CD4-positive, alpha-beta T cell (primary cell): ENCODE data around the gene ASTN1. TPM values are rescaled to one million over a fixed set of nuclear protein-coding genes. Genes with fewer than 3 reads are reported as not detected.

Source experiments
- ATAC-seq: fragments of 200-7000 bp; cut with Tn5 transposase; one replicate; pipeline ENCODE4 v1.10.0; 2022; ENCODE audit warnings: mild to moderate bottlenecking; ENCODE audit not compliant: poor library complexity
- CTCF ChIA-PET: fragments of 350-600 bp; sonication (Branson Sonifier 250); formaldehyde crosslinking; loops from one replicate; lab custom pipeline; 2021; ENCODE audit warnings: antibody characterized with exemption, inconsistent platforms; lab: Charles Lee
- POLR2A ChIA-PET: fragments of 350-600 bp; sonication (Branson Sonifier 250); formaldehyde crosslinking; loops from one replicate; lab custom pipeline; 2021; ENCODE audit warnings: antibody characterized with exemption, inconsistent platforms; lab: Charles Lee
- DNase-seq, 14 experiments: peaks; one replicate each; pipeline ENCODE4 v3.0.0-alpha.2; 2013 to 2020; ENCODE audit warnings: mixed read lengths in 2 of 14
- H3K27ac ChIP-seq, 2 donors: one replicate each; pipeline versions ENCODE4 v1.5.1 to v1.7.0; 2013; ENCODE audit warnings: low read length in 2 of 2, low read depth in 1 of 2, mild to moderate bottlenecking in 1 of 2
- H3K27me3 ChIP-seq, 2 experiments: 1 replicate in 1 of 2; 2 replicates in 1 of 2; pipeline versions ENCODE4 v1.6.1 to v1.7.0; 2013; ENCODE audit warnings: low read length in 2 of 2, control low read depth in 1 of 2, mild to moderate bottlenecking in 1 of 2, moderate library complexity in 1 of 2; ENCODE audit not compliant: insufficient read depth in 2 of 2, control insufficient read depth in 1 of 2
- H3K36me3 ChIP-seq: one replicate; pipeline ENCODE4 v1.6.1; 2013; ENCODE audit warnings: low read length, control low read depth; ENCODE audit not compliant: insufficient read depth
- H3K4me1 ChIP-seq: one replicate; pipeline ENCODE4 v1.6.1; 2013; ENCODE audit warnings: low read length, control low read depth; ENCODE audit not compliant: insufficient read depth
- H3K4me3 ChIP-seq: one replicate; pipeline ENCODE4 v1.5.1; 2013; ENCODE audit warnings: mild to moderate bottlenecking, low read length, moderate library complexity
- H3K9me3 ChIP-seq, 2 experiments: 1 replicate in 1 of 2; 2 replicates in 1 of 2; pipeline versions ENCODE4 v1.6.1 to v1.7.0; 2013; ENCODE audit warnings: low read length in 2 of 2, mild to moderate bottlenecking in 2 of 2, control low read depth in 1 of 2, moderate library complexity in 1 of 2; ENCODE audit not compliant: control insufficient read depth in 1 of 2, insufficient read depth in 1 of 2
- H3K27ac Mint-ChIP-seq: one replicate; pipeline ENCODE4 v1.8.0; 2020; ENCODE audit warnings: mixed read lengths
- H3K27me3 Mint-ChIP-seq: one replicate; pipeline ENCODE4 v1.8.0; 2021; ENCODE audit warnings: mixed read lengths
- H3K36me3 Mint-ChIP-seq: one replicate; pipeline ENCODE4 v1.8.0; 2021; ENCODE audit warnings: low read depth, mixed read lengths
- H3K4me1 Mint-ChIP-seq: one replicate; pipeline ENCODE4 v1.8.0; 2021; ENCODE audit warnings: low read depth, mixed read lengths
- H3K4me3 Mint-ChIP-seq: one replicate; pipeline ENCODE4 v1.8.0; 2020; ENCODE audit warnings: mild to moderate bottlenecking, mixed read lengths
- H3K9me3 Mint-ChIP-seq: one replicate; pipeline ENCODE4 v1.8.0; 2020; ENCODE audit warnings: mixed read lengths
- intact Hi-C, 2 experiments: fragments of 100-400 bp; cut with DNase I in 1 of 2; cut with micrococcal nuclease in 1 of 2; formaldehyde crosslinking; loops; one replicate each; pipeline versions ENCODE4 v1.15.1 to v1.9.0; 2023 to 2025; cut with DNase I, micrococcal nuclease
- total RNA-seq, 174 experiments: library from RNA in 2 of 174; stranded (reverse) in 2 of 174; gene quantifications; one replicate each; pipeline ENCODE4 v1.2.3 and lab custom pipeline; 2021 to 2026
- TF ChIP-seq, protein P1 (sequence below): fragments of 200-600 bp; IDR thresholded peaks from one replicate; pipeline ENCODE4 v1.8.0; 2022; ENCODE audit warnings: antibody characterized with exemption, mild to moderate bottlenecking

ASTN1 gene
- total RNA-seq, 2 experiments from 2014 or later: not detected

DNA sequence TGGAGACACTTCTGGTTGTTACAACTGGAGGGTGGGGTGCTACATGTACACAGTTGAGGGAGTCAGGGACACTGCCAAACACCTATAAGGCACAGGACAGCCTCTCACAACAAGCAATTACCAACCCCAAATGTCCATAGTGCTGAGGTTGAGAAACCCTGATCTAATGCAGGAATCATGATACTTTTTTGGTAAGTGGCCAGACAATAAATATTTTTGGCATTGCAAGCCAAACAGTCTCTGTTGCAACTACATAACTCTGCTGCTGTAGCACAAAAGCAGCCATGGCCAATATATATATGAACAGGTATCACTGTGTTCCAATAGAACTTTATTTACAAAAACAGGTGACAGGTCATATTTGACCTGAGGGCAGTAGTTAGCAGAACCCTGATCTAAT lies 177.5 kb downstream of the ASTN1 start:
- Histone ChIP-seq H3K4me1 (no peaks in the 10 kb centered on the region), H3K4me3 (no peak overlapping the region), H3K27me3 (no peaks in the 10 kb centered on the region), H3K9me3 (peaks cover 0 to 7% of the 10 kb centered on the region in 2 experiments), H3K36me3 (no peaks in the 10 kb centered on the region), H3K27ac (no peak overlapping the region)
- POLR2A ChIA-PET: interaction anchor here (0.7 kb wide), 1 partner anchor 31 kb away, joined by 4 read pairs; no protein-coding TSS in a partner anchor
- intact Hi-C loops: no loop called here
- Mint-ChIP-seq H3K27me3 (no peaks in the 10 kb centered on the region), H3K9me3 (no peaks in the 10 kb centered on the region), H3K27ac (no peak overlapping the region), H3K4me1 (no peaks in the 10 kb centered on the region), H3K36me3 (no peaks in the 10 kb centered on the region), H3K4me3 (no peak overlapping the region)
- CTCF ChIA-PET: no interaction called here
- TF ChIP-seq, protein P1, sequence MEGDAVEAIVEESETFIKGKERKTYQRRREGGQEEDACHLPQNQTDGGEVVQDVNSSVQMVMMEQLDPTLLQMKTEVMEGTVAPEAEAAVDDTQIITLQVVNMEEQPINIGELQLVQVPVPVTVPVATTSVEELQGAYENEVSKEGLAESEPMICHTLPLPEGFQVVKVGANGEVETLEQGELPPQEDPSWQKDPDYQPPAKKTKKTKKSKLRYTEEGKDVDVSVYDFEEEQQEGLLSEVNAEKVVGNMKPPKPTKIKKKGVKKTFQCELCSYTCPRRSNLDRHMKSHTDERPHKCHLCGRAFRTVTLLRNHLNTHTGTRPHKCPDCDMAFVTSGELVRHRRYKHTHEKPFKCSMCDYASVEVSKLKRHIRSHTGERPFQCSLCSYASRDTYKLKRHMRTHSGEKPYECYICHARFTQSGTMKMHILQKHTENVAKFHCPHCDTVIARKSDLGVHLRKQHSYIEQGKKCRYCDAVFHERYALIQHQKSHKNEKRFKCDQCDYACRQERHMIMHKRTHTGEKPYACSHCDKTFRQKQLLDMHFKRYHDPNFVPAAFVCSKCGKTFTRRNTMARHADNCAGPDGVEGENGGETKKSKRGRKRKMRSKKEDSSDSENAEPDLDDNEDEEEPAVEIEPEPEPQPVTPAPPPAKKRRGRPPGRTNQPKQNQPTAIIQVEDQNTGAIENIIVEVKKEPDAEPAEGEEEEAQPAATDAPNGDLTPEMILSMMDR: no peak
- DNase-seq: no peak
- no peak for ATAC-seq

DNA sequence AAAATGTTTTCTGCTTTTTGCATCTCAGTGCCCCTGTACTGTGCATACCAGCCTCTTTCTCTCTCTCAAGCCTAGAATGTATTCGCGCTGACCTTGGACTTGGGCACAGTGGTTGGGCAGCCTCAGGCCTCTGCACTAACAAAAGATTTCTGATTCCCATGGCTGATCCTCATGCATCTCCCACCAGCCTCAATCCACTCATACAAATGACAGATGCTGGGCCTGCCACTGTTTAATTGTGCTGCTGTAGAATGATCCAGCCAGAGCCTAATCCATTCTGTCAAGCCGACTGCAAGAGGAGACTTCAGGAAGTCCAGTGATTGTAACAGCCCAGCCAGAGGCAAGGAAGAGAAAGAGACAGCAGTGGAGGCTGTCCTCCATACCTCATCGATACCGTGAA lies 180.8 kb downstream of the ASTN1 start:
- ChIA-PET POLR2A (no interaction called here), CTCF (no interaction called here)
- Mint-ChIP-seq H3K27me3 (no peaks in the 10 kb centered on the region), H3K4me1 (no peaks in the 10 kb centered on the region), H3K9me3 (no peaks in the 10 kb centered on the region), H3K36me3 (no peaks in the 10 kb centered on the region), H3K4me3 (no peak overlapping the region), H3K27ac (no peak overlapping the region)
- H3K4me3 ChIP-seq: no peak overlapping the region
- H3K9me3 ChIP-seq: no peaks in the 10 kb centered on the region
- no peak for DNase-seq
- H3K4me1 ChIP-seq: no peaks in the 10 kb centered on the region
- no peaks in the 10 kb centered on the region for H3K36me3 ChIP-seq
- intact Hi-C loops: no loop called here
- H3K27ac ChIP-seq: no peak overlapping the region
- no peak for ATAC-seq
- TF ChIP-seq, protein P1: no peak
- no peaks in the 10 kb centered on the region for H3K27me3 ChIP-seq

DNA sequence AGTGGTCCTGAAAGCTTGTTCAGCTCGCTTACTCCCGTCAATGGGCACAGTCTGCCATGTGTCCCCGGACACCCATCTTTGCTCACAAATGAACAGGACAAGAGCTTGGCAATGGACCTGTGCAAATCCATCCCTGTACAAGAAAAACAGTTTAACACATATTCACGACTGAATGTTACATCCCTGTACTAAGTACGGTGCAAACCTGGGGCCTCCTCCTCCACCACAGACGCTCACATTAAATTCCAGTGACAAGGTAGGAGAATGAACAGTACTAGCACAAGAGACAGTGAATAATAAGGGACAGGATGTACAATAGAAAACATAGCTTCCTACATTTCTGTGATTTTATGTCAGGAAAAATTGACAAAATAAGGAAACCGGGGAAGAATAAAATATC lies 187.7 kb downstream of the ASTN1 start:
- Histone ChIP-seq H3K4me3 (no peak overlapping the region), H3K27me3 (no peaks in the 10 kb centered on the region), H3K36me3 (no peaks in the 10 kb centered on the region), H3K4me1 (no peaks in the 10 kb centered on the region), H3K27ac (no peak overlapping the region), H3K9me3 (no peaks in the 10 kb centered on the region)
- intact Hi-C loops: no loop called here
- TF ChIP-seq, protein P1: no peak
- ATAC-seq (no peak), DNase-seq (no peak)
- no peaks in the 10 kb centered on the region for H3K36me3 Mint-ChIP-seq
- no peak overlapping the region for H3K27ac Mint-ChIP-seq
- H3K9me3 Mint-ChIP-seq: peaks cover 3% of the 10 kb centered on the region
- H3K4me3 Mint-ChIP-seq: no peak overlapping the region
- CTCF ChIA-PET: no interaction called here
- H3K4me1 Mint-ChIP-seq: no peaks in the 10 kb centered on the region
- POLR2A ChIA-PET: no interaction called here
- no peaks in the 10 kb centered on the region for H3K27me3 Mint-ChIP-seq
